GM12864 (cell line): ENCODE results near the gene OTC.

Experiments
- DNase-seq: peaks from one replicate; pipeline ENCODE4 v3.0.0-alpha.2; 2011; ENCODE audit warnings: low read depth
- H3K4me3 ChIP-seq: 2 replicates; pipeline ENCODE4 v1.5.1; 2011; ENCODE audit warnings: mild to moderate bottlenecking, low read depth, low read length, control low read depth
- CTCF ChIP-seq: IDR thresholded peaks from 2 replicates; pipeline ENCODE4 v1.5.1; 2011; ENCODE audit warnings: low read depth, mild to moderate bottlenecking, moderate library complexity, low read length, control low read depth, inconsistent platforms; ENCODE audit errors: missing control alignments

OTC gene

GRCh38 chrX:38437093-38437492, 84.7 kb downstream of the OTC start:
- H3K4me3 ChIP-seq = no peak overlapping the region
- no peak for DNase-seq
- no peak for TF ChIP-seq CTCF

- DNase-seq = no peak
- no peak overlapping the region for H3K4me3 ChIP-seq
- no peak for TF ChIP-seq CTCF
Observed at GRCh38 chrX:38438321-38438720, 85.9 kb downstream of the OTC start.

GRCh38 chrX:38452603-38453002, 100.2 kb downstream of the OTC start:
- TF ChIP-seq CTCF = no peak
- DNase-seq = no peak
- H3K4me3 ChIP-seq = no peak overlapping the region

GRCh38 chrX:38458071-38458470, 105.7 kb downstream of the OTC start:
- DNase-seq = no peak
- H3K4me3 ChIP-seq = no peak overlapping the region

GRCh38 chrX:38462257-38462656, 109.9 kb downstream of the OTC start:
- DNase-seq = no peak
- TF ChIP-seq CTCF = no peak
- H3K4me3 ChIP-seq = no peak overlapping the region

More at GRCh38 chrX:38458071-38458470, 105.7 kb downstream of the OTC start:
- TF ChIP-seq CTCF = no peak

GRCh38 chrX:38465686-38466085, 113.3 kb downstream of the OTC start:
- no peak for DNase-seq
- no peak for TF ChIP-seq CTCF
- no peak overlapping the region for H3K4me3 ChIP-seq

- no peak for TF ChIP-seq CTCF
- no peak for DNase-seq
- H3K4me3 ChIP-seq = no peak overlapping the region
Observed at GRCh38 chrX:38468563-38469157, 116.3 kb downstream of the OTC start.
